Ishikawa (cell line): ENCODE results near the gene MALT1.

ENCODE experiments used
- EGR1 ChIP-seq: IDR thresholded peaks from 2 replicates; pipeline ENCODE4 v1.6.1; 2012
- EP300 ChIP-seq: IDR thresholded peaks from 2 replicates; pipeline ENCODE4 v1.6.1; 2012; ENCODE audit warnings: borderline replicate concordance
- NFIC ChIP-seq: IDR thresholded peaks from 2 replicates; pipeline ENCODE4 v1.6.1; 2012
- REST ChIP-seq: IDR thresholded peaks from 2 replicates; pipeline ENCODE4 v1.6.1; 2012; ENCODE audit warnings: low read depth, mild to moderate bottlenecking
- TAF1 ChIP-seq: IDR thresholded peaks from 2 replicates; pipeline ENCODE4 v1.6.1; 2012; ENCODE audit warnings: low read depth, mild to moderate bottlenecking

DNA sequence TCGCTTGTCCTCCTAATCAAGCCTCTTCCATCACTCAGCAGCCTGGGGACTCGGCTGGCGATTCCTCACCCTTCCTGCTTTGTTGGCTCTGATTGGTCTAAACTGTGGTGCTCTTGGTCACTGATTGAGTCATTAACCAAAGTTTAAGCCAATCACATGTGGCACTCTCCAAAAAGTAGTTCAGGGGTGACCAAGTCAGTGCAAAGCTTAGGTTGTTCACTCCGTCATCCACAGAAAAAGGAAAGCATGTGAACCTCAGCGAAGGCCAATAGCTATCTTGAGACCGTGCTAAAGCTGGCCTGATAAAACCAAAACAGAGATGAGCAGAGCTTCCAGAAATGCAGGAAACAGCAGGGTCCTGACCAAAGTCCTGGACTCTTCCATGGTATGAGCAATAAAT is 47.3 kb upstream of the MALT1 start:
- TF ChIP-seq REST: no peak
- no peak for TF ChIP-seq EP300
- TF ChIP-seq EGR1: no peak
- no peak for TF ChIP-seq NFIC
- TF ChIP-seq TAF1: no peak
